MM.1S (cell line): Measurements from ENCODE around the gene NLGN1.

Experiments used
- EZH2 ChIP-seq: fragments of 300-600 bp; sonication (generic); optimal IDR thresholded peaks from 2 replicates; pipeline ENCODE3; 2017; ENCODE audit warnings: low read depth, mild to moderate bottlenecking, antibody characterized with exemption, low read length, mixed read lengths
- EZH2phosphoT487 ChIP-seq: fragments of 300-600 bp; sonication (generic); IDR thresholded peaks from 2 replicates; pipeline ENCODE4 v1.6.1; 2018; ENCODE audit warnings: antibody characterized with exemption, low read length
- TF ChIP-seq, protein P1 (sequence below): fragments of 300-600 bp; sonication (generic); IDR thresholded peaks from 2 replicates; pipeline ENCODE4 v1.5.1; 2016; ENCODE audit warnings: antibody characterized with exemption, low read length, mixed read lengths

GRCh38 chr3:174223042-174223441 is 825.5 kb downstream of the NLGN1 start:
- TF ChIP-seq, protein P1, sequence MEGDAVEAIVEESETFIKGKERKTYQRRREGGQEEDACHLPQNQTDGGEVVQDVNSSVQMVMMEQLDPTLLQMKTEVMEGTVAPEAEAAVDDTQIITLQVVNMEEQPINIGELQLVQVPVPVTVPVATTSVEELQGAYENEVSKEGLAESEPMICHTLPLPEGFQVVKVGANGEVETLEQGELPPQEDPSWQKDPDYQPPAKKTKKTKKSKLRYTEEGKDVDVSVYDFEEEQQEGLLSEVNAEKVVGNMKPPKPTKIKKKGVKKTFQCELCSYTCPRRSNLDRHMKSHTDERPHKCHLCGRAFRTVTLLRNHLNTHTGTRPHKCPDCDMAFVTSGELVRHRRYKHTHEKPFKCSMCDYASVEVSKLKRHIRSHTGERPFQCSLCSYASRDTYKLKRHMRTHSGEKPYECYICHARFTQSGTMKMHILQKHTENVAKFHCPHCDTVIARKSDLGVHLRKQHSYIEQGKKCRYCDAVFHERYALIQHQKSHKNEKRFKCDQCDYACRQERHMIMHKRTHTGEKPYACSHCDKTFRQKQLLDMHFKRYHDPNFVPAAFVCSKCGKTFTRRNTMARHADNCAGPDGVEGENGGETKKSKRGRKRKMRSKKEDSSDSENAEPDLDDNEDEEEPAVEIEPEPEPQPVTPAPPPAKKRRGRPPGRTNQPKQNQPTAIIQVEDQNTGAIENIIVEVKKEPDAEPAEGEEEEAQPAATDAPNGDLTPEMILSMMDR = no peak
- TF ChIP-seq EZH2 = no peak
- no peak for TF ChIP-seq EZH2phosphoT487
